Measurements from ENCODE around the gene EIPR1. TPM values are rescaled to one million over a fixed set of nuclear protein-coding genes. Genes with fewer than 3 reads are reported as not detected.
"Not testable (repeated sequence)": the region's sequence is repeated elsewhere in the genome, so short reads cannot be mapped to it uniquely, and the experiment has no call there.

The EIPR1 gene
- total RNA-seq, 1 experiment from 2014 or later: 42.1 TPM

DNA sequence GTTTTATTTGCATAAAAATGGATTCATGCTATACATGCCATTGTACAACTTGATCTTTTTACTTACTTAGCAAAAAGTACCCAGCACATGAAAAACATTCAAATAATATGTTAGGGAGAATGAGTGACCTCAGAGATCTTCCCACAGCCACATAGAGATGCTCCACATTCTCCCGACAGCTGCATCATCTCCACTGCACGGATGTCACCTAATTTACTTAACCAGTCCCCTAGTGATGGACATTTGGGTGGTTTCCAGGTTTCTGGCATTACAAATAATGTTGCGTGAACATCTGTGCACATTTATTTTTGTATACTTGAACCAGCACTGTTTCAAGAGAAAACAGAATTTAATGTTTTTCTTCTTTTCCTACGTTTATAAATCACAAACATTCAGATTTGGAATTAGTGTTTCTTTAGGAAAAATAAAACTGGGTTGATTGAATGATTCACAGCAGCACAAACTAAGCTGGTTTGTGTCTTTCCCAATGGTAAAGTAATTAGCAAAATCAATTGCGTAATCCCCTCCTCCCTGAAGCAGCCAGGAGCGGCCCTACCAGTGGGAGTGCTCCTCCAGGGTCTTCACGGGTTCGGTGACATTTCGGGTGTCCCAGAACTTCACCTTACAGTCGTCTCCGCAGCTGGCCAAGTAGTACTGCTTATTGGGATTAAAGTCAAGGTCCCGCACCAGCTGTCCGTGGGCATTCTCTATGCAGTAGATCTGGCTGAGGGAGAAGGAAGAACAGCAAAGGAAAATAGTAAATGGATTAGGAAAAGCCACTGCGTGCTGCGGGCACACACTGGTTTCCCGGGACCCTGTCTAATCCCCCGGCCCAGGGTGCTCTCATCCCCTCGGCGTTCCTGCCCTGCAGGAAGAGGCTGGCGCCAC is 183.9 kb downstream of the EIPR1 start:
- no peak for DNase-seq (ENCODE audit: low read depth)

DNA sequence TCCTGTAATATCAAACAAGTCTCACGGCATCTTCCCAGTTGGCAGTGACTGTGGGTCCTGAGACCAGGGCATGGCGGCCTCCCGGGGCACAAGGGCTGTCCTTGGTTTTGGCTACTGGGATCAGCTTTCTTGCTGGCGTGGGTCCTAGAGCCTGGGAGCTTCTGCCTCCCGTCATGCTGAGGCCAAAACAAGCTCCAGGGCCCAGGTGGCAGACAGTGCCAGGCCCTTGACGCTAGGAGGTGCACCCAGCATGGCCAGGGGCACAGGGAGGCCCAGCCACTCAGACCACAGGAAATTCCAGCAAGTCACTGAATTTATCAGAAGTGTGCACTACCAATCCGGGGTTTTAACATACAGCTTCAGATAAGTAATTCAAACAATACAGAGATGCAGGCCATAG is 184.7 kb downstream of the EIPR1 start:
- no peak for DNase-seq (ENCODE audit: low read depth)

DNA sequence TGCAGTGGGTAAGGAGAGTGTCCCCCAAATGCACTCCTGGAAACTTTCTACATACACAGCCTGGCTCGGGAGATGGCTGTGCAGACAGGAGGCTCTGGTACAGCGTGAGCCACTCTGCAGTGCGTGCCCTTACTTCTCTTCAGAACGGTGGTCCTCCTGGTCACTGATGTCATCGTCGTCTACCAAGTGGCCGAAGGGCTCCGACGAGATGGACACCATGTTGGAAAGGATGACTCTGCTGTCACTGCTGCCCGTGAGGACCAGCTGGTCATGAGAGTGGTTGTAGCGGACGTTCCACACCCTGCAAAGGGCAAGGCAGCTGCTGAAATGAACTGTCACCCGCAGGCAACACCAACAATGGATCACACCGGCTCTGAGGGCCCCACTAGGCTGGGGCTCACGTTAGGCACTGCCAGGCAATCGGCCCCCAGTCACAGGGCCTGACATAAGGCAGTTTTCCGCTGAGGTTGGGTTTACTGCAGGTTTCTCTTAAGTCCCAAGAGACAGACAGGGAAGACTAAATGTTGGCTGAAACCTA is 185.3 kb downstream of the EIPR1 start:
- no peak for DNase-seq (ENCODE audit: low read depth)

DNA sequence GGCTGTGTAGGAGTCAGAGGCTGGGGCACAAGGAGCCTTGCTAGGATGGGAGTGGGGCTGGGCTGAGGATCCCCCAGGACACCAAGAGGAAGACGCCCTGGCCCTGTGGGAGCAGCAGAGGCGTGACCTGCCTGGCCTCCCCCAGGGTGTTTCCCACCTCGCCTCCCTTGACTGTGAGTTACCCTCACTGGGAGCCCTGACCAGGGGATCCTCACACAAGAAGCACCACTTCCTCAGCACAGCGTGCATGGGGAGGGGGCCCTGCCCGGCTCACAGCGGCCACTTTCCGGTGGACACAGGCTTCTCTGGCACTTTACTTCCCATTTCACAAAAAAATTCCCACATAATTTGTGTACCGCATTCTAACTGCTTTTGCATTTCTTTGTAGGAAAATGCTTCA is 187.7 kb downstream of the EIPR1 start:
- no peak for DNase-seq (ENCODE audit: low read depth)

DNA sequence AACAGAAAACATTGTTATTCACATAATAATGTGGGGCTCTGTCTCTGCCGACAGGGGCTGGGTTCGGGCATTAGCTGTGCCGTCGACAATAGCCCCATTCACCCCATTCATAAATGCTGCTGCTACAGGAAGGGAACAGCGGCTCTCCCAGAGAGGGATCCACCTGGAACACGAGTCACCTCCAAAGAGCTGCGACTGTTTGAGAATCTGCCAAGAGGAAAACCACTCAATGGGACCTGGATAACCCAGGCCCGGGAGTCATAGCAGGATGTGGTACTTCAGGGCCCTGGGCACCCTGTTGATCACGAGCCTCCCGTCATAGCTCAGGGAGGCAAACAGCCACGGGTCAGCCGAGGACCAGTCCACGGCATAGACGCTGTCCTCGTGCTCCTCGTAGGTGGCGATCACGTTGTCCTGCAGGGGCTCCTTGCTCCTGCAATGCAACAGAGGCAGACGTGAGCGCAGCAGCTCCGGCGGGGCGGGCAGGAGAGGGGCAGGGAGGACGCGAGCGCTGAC is 188.5 kb downstream of the EIPR1 start:
- DNase-seq (ENCODE audit: low read depth): peak; percentile 62

DNA sequence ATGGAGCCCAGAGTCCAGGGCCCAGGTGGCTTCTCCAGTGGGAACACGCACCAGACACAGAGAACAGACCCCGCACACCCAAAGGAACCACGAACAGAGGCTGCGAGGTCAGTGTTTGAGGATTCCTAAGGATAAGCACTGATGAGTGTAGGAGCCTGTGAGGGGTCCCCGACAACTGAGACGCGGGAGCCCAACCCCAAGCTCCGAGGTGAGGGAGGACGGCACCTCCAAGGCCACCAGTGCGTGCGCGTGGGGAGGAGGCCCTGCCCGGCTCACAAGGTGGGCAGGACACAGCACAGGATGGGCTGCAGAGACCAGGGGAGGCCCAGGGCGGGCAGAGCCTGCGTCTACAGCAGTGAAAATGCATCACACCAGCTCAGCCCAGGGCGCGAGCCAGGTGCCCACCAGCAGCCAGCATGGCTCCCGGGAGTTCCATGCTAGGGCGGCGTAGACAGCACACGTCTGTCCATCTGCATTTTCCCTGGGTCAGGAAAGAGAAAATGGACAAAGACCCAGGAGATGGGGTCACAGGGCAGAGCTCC is 189.1 kb downstream of the EIPR1 start:
- DNase-seq (ENCODE audit: low read depth): no peak

DNA sequence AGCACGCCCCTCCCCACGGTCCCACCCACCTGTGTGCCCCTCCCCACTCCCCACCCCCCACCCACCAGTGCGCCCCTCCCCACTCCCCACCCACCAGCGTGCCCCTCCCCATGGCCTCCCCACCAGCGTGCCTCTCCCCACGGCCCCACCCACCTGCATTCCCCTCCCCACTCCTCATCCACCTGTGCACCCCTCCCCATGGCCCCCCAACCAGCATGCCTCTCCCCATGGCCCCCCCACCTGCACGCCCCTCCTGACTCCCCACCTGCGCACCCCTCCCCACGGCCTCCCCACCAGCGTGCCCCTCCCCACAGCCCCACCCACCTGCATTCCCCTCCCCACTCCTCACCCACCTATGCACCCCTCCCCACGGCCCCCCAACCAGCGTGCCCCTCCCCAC is 190.2 kb downstream of the EIPR1 start:
- no peak for DNase-seq (ENCODE audit: low read depth)

DNA sequence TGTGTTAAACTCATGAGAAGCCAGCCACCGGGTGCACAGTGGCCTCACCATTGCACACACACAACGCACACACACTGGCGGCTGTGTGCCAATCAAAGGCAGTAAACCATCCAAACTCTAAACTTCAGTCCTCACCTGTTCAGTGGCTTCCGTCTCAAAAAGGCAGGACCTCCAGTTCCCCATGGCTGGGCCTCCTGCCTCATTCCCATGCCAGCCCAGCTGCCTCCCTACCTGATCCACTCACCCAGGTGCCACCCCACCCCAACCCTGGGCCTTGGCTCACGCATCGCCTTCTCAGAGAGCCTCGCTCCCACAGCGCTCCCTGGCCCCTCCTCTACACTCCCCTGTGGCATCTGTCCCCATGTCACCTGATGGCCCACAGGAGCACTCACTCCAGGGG is 190.9 kb downstream of the EIPR1 start:
- no peak for DNase-seq (ENCODE audit: low read depth)

DNA sequence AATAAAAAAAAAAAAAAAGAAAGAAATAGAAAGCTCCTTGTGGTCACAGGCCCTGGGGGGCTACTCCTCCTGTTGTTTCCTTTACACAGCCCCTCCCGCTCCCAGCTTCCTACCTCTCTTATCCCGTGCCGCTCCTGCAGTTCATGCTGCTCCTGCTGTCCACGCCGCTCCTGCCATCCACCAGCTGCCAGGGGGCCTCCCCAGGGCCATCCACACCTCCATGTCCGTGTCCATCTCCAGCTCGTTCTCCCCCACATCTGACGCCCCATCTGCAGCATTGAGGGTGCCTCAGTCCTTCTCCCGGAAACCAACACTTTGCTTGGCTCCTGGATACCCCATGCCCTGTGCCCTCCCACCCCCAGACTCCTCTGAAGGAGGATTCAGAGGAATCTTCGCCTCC is 191.7 kb downstream of the EIPR1 start:
- DNase-seq (ENCODE audit: low read depth): no peak

DNA sequence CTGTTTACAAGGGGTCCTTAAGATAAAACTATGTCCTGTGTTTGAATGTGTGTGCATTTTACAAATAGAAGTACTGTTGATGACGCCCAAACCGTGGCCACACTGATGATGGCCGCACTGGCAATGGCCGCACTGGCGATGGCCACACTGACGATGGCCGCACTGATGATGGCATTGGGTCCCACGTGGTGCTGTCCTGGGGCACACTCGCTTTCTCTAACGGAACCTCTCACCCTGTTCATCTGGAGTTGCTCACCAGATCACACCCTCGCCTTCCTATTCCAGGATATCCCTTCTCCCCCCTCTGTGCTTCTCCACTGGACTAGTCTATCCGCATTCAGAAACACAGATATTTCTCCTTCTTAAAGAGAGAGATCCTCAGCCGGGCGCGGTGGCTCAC is 192.4 kb downstream of the EIPR1 start:
- DNase-seq (ENCODE audit: low read depth): no peak

DNA sequence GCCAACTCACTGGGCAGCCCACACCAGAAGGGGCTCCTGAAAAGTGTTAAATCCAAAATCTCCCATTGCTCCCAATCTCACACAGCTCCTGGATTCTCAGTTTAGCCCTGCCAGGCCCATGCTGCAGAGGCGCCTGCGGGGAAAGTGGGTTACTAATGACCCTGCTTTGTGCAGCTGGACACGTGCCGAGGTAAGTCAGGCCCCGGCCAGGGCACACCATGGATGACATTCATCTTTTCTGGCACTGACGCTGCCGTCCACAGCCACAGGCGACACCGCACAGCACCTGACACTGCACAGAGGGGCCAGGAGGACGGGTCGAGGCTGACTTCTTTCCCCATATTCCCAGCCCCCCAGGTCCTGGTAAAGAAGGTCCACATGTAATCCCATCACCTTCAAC is 193.5 kb downstream of the EIPR1 start:
- DNase-seq (ENCODE audit: low read depth): no peak

DNA sequence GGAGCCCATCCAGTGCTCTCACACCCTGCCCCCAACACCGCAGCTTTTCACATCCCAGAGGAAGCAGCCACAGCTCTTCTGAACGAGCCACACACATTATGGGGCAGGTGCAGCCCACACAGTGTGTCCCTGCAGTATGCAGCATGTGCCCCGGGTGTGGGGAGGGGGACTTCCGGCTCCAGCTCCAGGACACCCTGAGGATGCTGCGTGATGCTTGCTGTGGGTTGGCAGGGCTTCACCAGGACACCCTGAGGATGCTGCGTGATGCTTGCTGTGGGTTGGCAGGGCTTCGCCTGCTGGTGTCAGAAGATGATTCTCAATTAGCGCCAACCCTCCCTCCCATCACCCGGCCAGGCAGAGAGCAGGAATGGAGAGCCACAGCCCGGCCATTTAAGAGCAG is 193.9 kb downstream of the EIPR1 start:
- DNase-seq (ENCODE audit: low read depth): no peak

DNA sequence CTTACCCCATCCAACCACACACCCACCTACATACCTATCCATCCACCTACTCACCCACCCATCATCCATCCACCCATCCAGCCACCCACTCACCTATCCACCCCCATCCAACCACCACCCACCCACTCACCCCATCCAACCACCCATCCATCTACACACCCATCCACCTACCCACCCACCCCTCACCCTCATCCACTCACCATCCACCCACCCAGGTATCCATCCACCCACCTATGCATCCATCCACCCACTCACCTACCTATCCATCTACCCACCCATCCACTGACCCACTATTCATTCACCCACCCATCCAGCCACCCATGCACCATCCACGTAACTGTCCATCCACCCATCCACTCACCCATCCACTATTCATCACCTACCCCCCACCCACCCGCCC is 194.8 kb downstream of the EIPR1 start:
- DNase-seq (ENCODE audit: low read depth): no peak

DNA sequence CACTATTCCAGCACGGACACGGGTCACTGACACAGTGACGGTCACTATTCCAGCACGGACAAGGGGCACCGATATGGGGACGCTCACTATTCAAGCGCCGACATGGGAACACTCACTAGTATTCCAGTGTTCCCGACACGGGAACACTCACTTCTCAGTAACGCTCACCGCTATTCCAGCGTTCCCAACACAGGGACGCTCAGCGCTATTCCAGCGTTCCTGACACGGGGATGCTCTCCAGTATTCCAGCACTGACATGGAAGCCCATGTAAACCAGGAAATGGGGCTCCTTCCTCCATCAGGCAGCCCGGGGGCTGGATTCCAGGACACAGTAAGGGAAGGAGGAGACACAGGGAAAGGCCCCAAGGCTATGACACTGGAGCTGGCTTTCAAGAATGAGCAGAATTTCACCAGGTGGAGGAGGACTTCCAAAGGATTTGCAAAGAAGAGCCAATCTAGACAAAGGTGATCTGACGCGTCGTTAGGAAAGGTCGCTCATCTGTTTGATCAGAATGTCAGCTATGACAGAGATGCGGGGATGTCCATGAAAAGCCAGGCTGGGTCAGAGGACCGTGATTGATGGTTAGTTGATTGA is 196.1 kb downstream of the EIPR1 start:
- DNase-seq (ENCODE audit: low read depth): no peak

DNA sequence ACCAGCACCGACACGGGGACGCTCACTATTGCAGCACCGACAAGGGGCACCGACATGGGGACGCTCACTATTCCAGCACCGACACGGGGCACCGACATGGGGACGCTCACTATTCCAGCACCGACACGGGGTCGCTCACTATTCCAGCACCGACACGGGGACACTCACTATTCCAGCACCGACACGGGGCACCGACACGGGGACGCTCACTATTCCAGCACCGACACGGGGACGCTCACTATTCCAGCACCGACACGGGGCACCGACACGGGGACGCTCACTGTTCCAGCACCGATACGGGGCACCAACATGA is 196.8 kb downstream of the EIPR1 start:
- not testable (repeated sequence) for DNase-seq (ENCODE audit: low read depth)

DNA sequence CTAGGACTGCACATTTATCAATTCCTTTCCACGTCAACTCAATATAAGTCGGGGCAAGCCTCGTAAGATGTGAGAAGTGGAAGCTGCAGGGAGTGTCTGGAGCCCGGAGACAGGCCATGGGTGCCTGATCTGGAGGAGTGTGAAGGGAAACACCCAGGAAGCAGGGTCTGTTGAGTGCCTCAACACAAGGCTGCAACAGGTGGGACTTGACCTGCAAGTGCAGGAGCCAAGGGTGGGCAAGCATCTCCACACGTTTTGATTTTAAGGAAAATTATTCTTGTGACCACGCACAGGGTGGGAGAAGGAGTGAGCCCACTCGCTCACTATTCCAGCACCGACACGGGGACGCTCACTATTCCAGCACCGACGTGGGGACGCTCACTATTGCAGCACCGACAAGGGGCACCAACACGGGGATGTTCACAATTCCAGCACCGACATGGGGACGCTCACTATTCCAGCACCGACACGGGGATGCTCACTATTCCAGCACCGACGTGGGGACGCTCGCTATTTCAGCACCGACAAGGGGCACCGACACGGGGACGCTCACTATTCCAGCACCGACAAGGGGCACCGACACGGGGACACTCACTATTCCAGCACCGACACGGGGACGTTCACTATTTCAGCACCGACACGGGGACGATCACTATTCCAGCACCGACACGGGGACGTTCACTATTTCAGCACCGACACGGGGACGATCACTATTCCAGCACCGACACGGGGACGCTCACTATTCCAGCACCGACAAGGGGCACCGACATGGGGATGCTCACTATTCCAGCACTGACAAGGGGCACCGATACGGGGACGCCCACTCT is 197.3 kb downstream of the EIPR1 start:
- DNase-seq (ENCODE audit: low read depth): no peak

DNA sequence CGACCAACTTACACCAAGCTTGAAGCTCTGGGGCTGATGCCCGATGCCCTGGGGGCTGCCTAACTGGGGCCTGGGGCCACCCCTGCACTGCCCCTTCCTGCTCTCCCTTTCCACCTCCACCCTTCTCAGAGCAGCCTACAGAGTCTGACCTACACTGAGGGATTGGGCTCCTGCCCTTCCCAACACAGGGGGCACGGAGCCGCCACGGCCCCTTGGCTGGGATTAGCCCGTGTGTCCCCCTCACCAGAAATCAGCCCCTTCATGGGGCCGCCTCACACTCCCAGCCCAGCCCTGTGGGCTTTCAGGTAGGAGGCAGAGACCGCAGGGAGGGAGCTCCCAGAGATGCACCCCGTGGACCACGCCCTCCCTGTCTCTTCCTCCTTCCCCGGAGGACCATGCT is 198.0 kb downstream of the EIPR1 start:
- no peak for DNase-seq (ENCODE audit: low read depth)

DNA sequence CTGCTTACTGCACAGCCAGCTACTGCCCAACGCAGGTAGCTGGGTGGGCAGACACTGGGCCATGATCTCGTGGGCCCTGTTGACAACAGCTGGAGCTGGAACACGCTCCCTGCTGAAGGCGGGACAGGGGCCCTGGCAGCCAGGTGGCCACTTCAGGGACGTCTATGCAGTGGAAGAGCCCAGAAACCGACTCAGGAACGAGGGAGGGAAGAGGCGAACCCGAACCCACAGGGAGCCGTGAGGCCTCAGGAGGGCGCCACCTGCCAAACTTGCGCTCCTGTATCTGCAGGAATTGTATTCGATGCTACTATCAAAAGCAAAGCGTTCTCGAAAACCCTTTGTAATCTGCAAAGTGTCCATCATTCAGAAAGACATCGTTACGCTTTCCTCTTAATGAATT is 198.4 kb downstream of the EIPR1 start:
- DNase-seq (ENCODE audit: low read depth): no peak

DNA sequence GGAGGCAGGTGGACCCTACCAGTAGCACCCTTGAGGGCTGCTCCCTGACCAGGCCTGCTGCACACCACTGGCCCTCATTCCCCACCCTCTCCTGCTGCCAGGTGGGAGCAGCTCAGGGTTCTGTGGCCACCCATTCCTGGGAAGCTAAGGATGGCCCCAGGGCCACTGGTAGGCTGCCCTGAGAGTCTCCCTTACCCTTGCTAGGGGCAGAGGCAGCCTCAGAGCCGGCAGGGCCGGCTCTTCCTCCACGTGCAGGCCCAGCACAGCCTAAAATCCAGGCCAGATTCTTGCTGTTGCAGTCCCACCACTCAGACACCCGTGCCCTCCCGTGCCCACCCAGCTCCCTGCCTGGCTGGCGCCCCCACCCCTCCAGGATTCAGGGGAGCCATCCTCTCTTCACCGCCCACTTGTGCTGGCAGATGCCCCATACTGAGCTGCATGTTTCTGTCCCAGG is 199.0 kb downstream of the EIPR1 start:
- DNase-seq (ENCODE audit: low read depth): no peak

DNA sequence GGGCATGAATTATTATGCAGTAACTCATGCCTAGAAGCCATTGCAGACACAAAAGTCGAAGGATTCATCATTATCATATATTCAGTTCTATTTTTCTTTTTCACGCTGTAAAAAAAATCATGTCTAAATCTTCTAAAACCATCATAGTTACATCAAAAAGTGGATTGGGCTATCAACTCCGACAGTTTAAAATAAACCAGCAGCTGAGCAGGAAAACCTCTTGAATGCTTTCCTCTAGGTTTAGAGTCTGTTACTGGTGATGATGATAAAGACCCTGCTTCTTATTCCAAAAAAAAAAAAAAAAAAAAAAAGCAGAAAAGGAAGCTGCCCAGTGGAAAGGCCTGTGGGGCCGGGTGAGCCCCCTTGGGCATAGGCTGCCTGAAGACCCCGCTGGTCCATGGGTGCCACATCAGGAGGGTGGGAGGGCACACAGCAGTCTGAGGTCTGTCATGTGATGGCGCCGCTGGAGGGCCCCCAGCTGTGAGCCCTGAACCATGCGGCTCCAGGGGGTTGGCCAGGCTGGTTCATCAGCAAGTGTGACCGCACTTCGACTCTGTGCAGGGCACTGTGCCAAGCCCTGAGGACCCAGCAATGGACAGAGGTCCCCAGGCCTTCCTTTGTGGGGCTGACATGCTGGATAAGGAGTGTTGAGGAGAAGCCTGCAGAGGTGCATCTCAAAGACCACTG is 199.6 kb downstream of the EIPR1 start:
- DNase-seq (ENCODE audit: low read depth): no peak

DNA sequence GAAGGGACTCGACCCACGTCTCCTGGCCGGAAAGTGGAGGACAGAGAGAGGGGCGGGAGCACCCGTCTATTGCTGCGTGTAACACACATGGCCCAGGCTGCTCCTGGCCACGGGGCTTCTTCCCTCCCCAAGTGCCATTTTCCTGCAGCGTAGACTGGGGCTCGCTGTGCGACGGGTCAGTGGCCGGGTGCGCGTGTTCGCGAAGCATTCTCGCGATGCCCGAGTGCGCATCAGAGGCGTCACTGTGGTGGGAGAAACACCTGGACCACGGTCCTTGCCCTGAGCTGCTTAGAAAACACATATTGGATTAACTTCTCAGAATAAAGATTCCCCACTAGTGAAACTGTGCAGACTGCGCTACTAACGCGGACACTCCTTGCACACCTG is 200.8 kb downstream of the EIPR1 start:
- no peak for DNase-seq (ENCODE audit: low read depth)

Data from RPMI7951 (cell line).